Pancreas (tissue), 10 donors: ENCODE data around the gene NFE2. TPM values are rescaled to one million over a fixed set of nuclear protein-coding genes. Genes with fewer than 3 reads are reported as not detected.

Experiments
- ATAC-seq, 4 donors: fragments of 200-7000 bp; cut with Tn5 transposase; one replicate each; pipeline versions ENCODE4 v1.8.0 to v1.9.1; 2020; ENCODE audit warnings: mild to moderate bottlenecking in 4 of 4, moderate library complexity in 4 of 4
- DNase-seq, 6 donors: peaks; one replicate each; pipeline ENCODE4 v3.0.0-alpha.2; 2020
- FAIRE-seq: peaks from 2 replicates; lab custom pipeline; 2012; peaks lifted over from hg19 to GRCh38; lab: Jason Lieb, UNC
- H3K27ac ChIP-seq, 4 donors: fragments of 200-600 bp; sonication (generic); 1 replicate in 3 of 4; 2 replicates in 1 of 4; pipeline versions ENCODE4 v1.5.0 to v1.8.0; 2020
- H3K27me3 ChIP-seq, 4 donors: fragments of 200-600 bp; one replicate each; pipeline ENCODE4 v1.8.0; 2021
- H3K36me3 ChIP-seq, 3 donors: fragments of 200-600 bp; sonication (generic) in 1 of 3; one replicate each; pipeline versions ENCODE4 v1.5.0 to v1.8.0; 2020 to 2021
- H3K4me1 ChIP-seq, 3 donors: fragments of 200-600 bp; one replicate each; pipeline ENCODE4 v1.8.0; 2021
- H3K4me3 ChIP-seq, 4 donors: fragments of 200-600 bp; sonication (generic) in 2 of 4; one replicate each; pipeline versions ENCODE4 v1.5.0 to v1.8.0; 2020 to 2021
- H3K9me3 ChIP-seq, 4 donors: fragments of 200-600 bp; one replicate each; pipeline ENCODE4 v1.8.0; 2021
- CTCF ChIP-seq, 4 donors: fragments of 200-600 bp; sonication (generic) in 3 of 4; IDR thresholded peaks; one replicate each; pipeline versions ENCODE4 v1.5.0 to v1.8.0; 2021; ENCODE audit warnings: antibody characterized with exemption in 4 of 4
- WGBS, 2 donors: extraction: QIAGEN DNeasy Blood & Tissue Kit; methylation state at CpG; one replicate each; pipeline ENCODE4 v1.1.7; 2013; 5-methylcytosine and 5-hydroxymethylcytosine counted together
- intact Hi-C, 3 donors: fragments of 100-400 bp; cut with DNase I; formaldehyde crosslinking; loops; one replicate each; pipeline versions ENCODE4 v1.11.1 to v1.14.2; 2022
- polyA plus RNA-seq, 2 donors: library from polyadenylated mRNA; stranded (reverse); fragments of 200-250 nt; gene quantifications; one replicate each; pipeline ENCODE4 v1.2.3, GENCODE V29; 2013
- total RNA-seq, 6 donors: library from RNA; stranded (reverse); fragmentation: NEBNext Ultra II Directional in 4 of 6; extraction: Animal tissue kit (Norgen Biotek cat#: 25700) in 4 of 6; gene quantifications; one replicate each; pipeline versions ENCODE4 v1.2.1 to v1.2.4, GENCODE V29; 2021 to 2023
- donor health status: healthy with polysubstance abuse.
- donor health status: DM: no; HTN: no; CAD: no; lungs with moderate emphysema.
- donor health status: DM: no; HTN: no; CAD: no.
- donor health status: control.
- donor health status: control.
- donor health status: Bipolar disorder and iron deficiency.
- donor health status: DM: yes; HTN: yes; CAD: no.
- donor health status: DM: no; HTN: no; CAD: no.
- donor health status: DM: no; HTN: no; CAD: no.
- donor health status: DM: yes; HTN: yes; CAD: no.

NFE2 gene
- total and polyA plus RNA-seq, 8 donors: 0.16 to 0.58 (median 0.34) TPM; not detected in 1

- peaks cover 17 to 36% (median 23%) of the 10 kb centered on the region in 3 donors for H3K4me1 ChIP-seq
- intact Hi-C loops: no loop called here
- no peaks in the 10 kb centered on the region for H3K9me3 ChIP-seq
- peaks cover 4 to 29% (median 12%) of the 10 kb centered on the region in 3 donors for H3K36me3 ChIP-seq
- 0% methylated on average over 48 of the region's 48 CpGs for WGBS, 2 donors
- TF ChIP-seq CTCF (IDR thresholded peaks at IDR 0.05): no peak
- peak; percentile 90 for FAIRE-seq
- H3K27me3 ChIP-seq: no peaks in the 10 kb centered on the region
- peak within 1 kb of the TSS; percentile 54 to 78 (median 76) for H3K4me3 ChIP-seq
- DNase-seq: peak; percentile 82 to 98 (median 96)
- peak within 1 kb of the TSS; percentile 95 to 96 (median 96) for H3K27ac ChIP-seq
- ATAC-seq: peak; percentile 82 to 93 (median 86)
Measured at GRCh38 chr12:54280468-54281260, 20.2 kb downstream of the NFE2 start, which contains the start of gene HNRNPA1. HNRNPA1 (plus strand) TSS chr12:54280726; CDS start chr12:54280808, 82 bp downstream.

DNA sequence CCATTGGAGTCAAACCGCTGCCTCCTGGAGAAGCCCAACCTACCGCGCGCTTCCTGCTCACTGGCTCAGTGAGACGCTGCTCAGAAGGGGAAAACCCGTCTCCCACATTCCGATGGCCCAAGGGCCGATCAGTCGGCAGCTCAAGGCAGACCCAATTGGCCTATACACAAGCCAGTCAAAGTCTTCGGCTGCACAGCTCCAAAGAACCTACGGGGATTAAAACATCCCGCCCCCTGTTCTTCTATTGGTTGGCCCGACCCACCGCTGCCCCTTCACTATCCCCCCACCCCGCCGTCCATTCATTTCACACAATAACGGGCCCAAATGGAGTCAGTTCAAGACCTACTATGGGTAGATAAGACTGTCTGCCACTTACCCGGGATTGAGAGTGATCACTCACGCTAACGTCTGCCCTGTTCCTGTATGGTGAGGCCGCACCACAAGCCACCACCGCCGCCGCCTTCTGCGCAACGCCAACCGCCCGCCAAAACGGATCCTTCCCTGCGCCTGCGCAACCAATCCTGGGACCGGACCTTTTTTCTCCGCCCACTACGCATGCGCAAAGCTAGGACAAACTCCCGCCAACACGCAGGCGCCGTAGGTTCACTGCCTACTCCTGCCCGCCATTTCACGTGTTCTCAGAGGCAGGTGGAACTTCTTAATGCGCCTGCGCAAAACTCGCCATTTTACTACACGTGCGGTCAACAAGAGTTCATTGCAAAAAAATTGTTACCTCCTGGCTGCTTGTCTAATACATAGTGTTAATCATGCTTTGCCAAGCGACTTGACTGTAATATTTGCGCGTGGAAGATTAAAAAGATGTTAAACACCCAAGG is 21.0 kb downstream of the NFE2 start, which contains the start of gene CBX5:
Gene CBX5, minus strand, starts transcription at position 491 of the 836 bp plus-strand sequence. CDS start 22,472 bp downstream, outside the sequence.
- WGBS, 2 donors: 0% methylated on average over 49 of the region's 49 CpGs
- ATAC-seq: peak; percentile 81 to 89 (median 84)
- DNase-seq: peak; percentile 99 to 100 (median 99)
- TF ChIP-seq CTCF (IDR thresholded peaks at IDR 0.05): no peak
- Histone ChIP-seq H3K27ac (peak within 1 kb of the TSS; percentile 95 to 96 (median 96)), H3K36me3 (peaks cover 4 to 25% (median 12%) of the 10 kb centered on the region in 3 donors), H3K4me3 (peak within 1 kb of the TSS; percentile 54 to 78 (median 76)), H3K4me1 (peaks cover 17 to 31% (median 23%) of the 10 kb centered on the region in 3 donors), H3K9me3 (no peaks in the 10 kb centered on the region), H3K27me3 (no peaks in the 10 kb centered on the region)
- peak; percentile 67 for FAIRE-seq
- intact Hi-C loops: no loop called here

- no peak for TF ChIP-seq CTCF (IDR thresholded peaks at IDR 0.05)
- Histone ChIP-seq H3K4me1 (peaks cover 15 to 35% (median 24%) of the 10 kb centered on the region in 3 donors), H3K9me3 (no peaks in the 10 kb centered on the region), H3K4me3 (peak overlapping the region; percentile 54 to 76 (median 66)), H3K27ac (peak overlapping the region; percentile 95 to 96 (median 96)), H3K36me3 (peaks cover 3 to 23% (median 12%) of the 10 kb centered on the region in 3 donors), H3K27me3 (no peaks in the 10 kb centered on the region)
- FAIRE-seq (no peak), ATAC-seq (no peak), DNase-seq (no peak)
- intact Hi-C loops: no loop called here
- 0% methylated on average over 19 of the region's 19 CpGs for WGBS, 2 donors
Measured at GRCh38 chr12:54279227-54279631, 21.6 kb downstream of the NFE2 start.

GRCh38 chr12:54277823-54278276 is 23.0 kb downstream of the NFE2 start:
- WGBS, 2 donors: 45 to 46% methylated on average over 5 of the region's 5 CpGs
- no peaks in the 10 kb centered on the region for H3K9me3 ChIP-seq
- peaks cover 6 to 24% (median 16%) of the 10 kb centered on the region in 3 donors for H3K4me1 ChIP-seq
- peak overlapping the region in 1 of 4 donors; percentile 76 for H3K4me3 ChIP-seq
- no peak for ATAC-seq
- DNase-seq: no peak
- intact Hi-C loops: no loop called here
- no peaks in the 10 kb centered on the region for H3K27me3 ChIP-seq
- H3K36me3 ChIP-seq: peaks cover 0 to 9% (median 0%) of the 10 kb centered on the region in 3 donors
- peak overlapping the region in 1 of 4 donors; percentile 95 for H3K27ac ChIP-seq
- FAIRE-seq: no peak
- TF ChIP-seq CTCF (IDR thresholded peaks at IDR 0.05): no peak
